HG03135 (cell line): ENCODE data around the gene DAND5.

ENCODE experiments used
- ATAC-seq: cut with Tn5 transposase; IDR thresholded peaks from one replicate; pipeline ENCODE4 v1.9.1; 2021; ENCODE audit warnings: mild to moderate bottlenecking, moderate library complexity; ENCODE audit not compliant: unreplicated experiment

The DAND5 gene

GRCh38 chr19:13007292-13008045 lies 38.1 kb downstream of the DAND5 start:
- no peak for ATAC-seq

- no peak for ATAC-seq
Measured at GRCh38 chr19:13008926-13009787, 39.8 kb downstream of the DAND5 start.

- ATAC-seq = no peak
Measured at GRCh38 chr19:13010038-13010991, 40.9 kb downstream of the DAND5 start.

- no peak for ATAC-seq
Measured at GRCh38 chr19:13010992-13011652, 41.7 kb downstream of the DAND5 start.

GRCh38 chr19:13011653-13012389 lies 42.4 kb downstream of the DAND5 start:
- no peak for ATAC-seq

- ATAC-seq = no peak
Measured at GRCh38 chr19:13012390-13012689, 43.0 kb downstream of the DAND5 start.

- ATAC-seq = no peak
Measured at GRCh38 chr19:13012690-13013608, 43.6 kb downstream of the DAND5 start.

- ATAC-seq = no peak
Measured at GRCh38 chr19:13013649-13014048, 44.3 kb downstream of the DAND5 start.

GRCh38 chr19:13014101-13014920 lies 44.9 kb downstream of the DAND5 start:
- no peak for ATAC-seq

GRCh38 chr19:13014921-13015280 lies 45.5 kb downstream of the DAND5 start:
- no peak for ATAC-seq

- no peak for ATAC-seq
Measured at GRCh38 chr19:13015361-13016223, 46.2 kb downstream of the DAND5 start.

GRCh38 chr19:13016245-13016627 lies 46.9 kb downstream of the DAND5 start:
- ATAC-seq = no peak

GRCh38 chr19:13016628-13017305 lies 47.4 kb downstream of the DAND5 start:
- ATAC-seq = no peak

- ATAC-seq = no peak
Measured at GRCh38 chr19:13017306-13018034, 48.1 kb downstream of the DAND5 start.

- ATAC-seq = no peak
Measured at GRCh38 chr19:13018035-13018914, 48.9 kb downstream of the DAND5 start.
